ENCODE data around the gene DCXR. TPM values are rescaled to one million over a fixed set of nuclear protein-coding genes. Genes with fewer than 3 reads are reported as not detected.

The DCXR gene
- 25.2 TPM for total RNA-seq

- H3K27me3 ChIP-seq (ENCODE audit: insufficient read depth, low read length) = peaks cover 1% of the 10 kb centered on the region
- H3K9me3 ChIP-seq (ENCODE audit: low read depth, low read length) = no peaks in the 10 kb centered on the region
- H3K4me1 ChIP-seq (ENCODE audit: insufficient read depth, low read length) = peaks cover 33% of the 10 kb centered on the region
- H3K4me3 ChIP-seq (ENCODE audit: low read length) = peak within 1 kb of the TSS; percentile 56
Observed at GRCh38 chr17:82037092-82037888, at the start of gene DCXR. Gene DCXR, minus strand, starts transcription at chr17:82037697. Its CDS starts 15 bp downstream, at chr17:82037682.

- no peak overlapping the region for H3K4me3 ChIP-seq (ENCODE audit: low read length)
- no peaks in the 10 kb centered on the region for H3K4me1 ChIP-seq (ENCODE audit: insufficient read depth, low read length)
- no peaks in the 10 kb centered on the region for H3K9me3 ChIP-seq (ENCODE audit: low read depth, low read length)
- H3K27me3 ChIP-seq (ENCODE audit: insufficient read depth, low read length) = no peaks in the 10 kb centered on the region
Observed at GRCh38 chr17:82085931-82086764, 48.7 kb upstream of the DCXR start.

GRCh38 chr17:82085031-82085861, 47.7 kb upstream of the DCXR start:
- no peaks in the 10 kb centered on the region for H3K4me1 ChIP-seq (ENCODE audit: insufficient read depth, low read length)
- no peaks in the 10 kb centered on the region for H3K27me3 ChIP-seq (ENCODE audit: insufficient read depth, low read length)
- no peaks in the 10 kb centered on the region for H3K9me3 ChIP-seq (ENCODE audit: low read depth, low read length)
- H3K4me3 ChIP-seq (ENCODE audit: low read length) = no peak overlapping the region

GRCh38 chr17:82084373-82085030, 47.0 kb upstream of the DCXR start:
- no peaks in the 10 kb centered on the region for H3K9me3 ChIP-seq (ENCODE audit: low read depth, low read length)
- H3K4me3 ChIP-seq (ENCODE audit: low read length) = no peak overlapping the region
- no peaks in the 10 kb centered on the region for H3K27me3 ChIP-seq (ENCODE audit: insufficient read depth, low read length)
- no peaks in the 10 kb centered on the region for H3K4me1 ChIP-seq (ENCODE audit: insufficient read depth, low read length)

GRCh38 chr17:82083533-82084359, 46.2 kb upstream of the DCXR start:
- Histone ChIP-seq H3K27me3 (ENCODE audit: insufficient read depth, low read length) (no peaks in the 10 kb centered on the region), H3K4me3 (ENCODE audit: low read length) (no peak overlapping the region), H3K4me1 (ENCODE audit: insufficient read depth, low read length) (no peaks in the 10 kb centered on the region), H3K9me3 (ENCODE audit: low read depth, low read length) (no peaks in the 10 kb centered on the region)

- Histone ChIP-seq H3K9me3 (ENCODE audit: low read depth, low read length) (no peaks in the 10 kb centered on the region), H3K4me3 (ENCODE audit: low read length) (no peak overlapping the region), H3K4me1 (ENCODE audit: insufficient read depth, low read length) (no peaks in the 10 kb centered on the region), H3K27me3 (ENCODE audit: insufficient read depth, low read length) (no peaks in the 10 kb centered on the region)
Observed at GRCh38 chr17:82083009-82083408, 45.5 kb upstream of the DCXR start.

- Histone ChIP-seq H3K9me3 (ENCODE audit: low read depth, low read length) (no peaks in the 10 kb centered on the region), H3K4me3 (ENCODE audit: low read length) (no peak overlapping the region), H3K4me1 (ENCODE audit: insufficient read depth, low read length) (no peaks in the 10 kb centered on the region), H3K27me3 (ENCODE audit: insufficient read depth, low read length) (no peaks in the 10 kb centered on the region)
Observed at GRCh38 chr17:82082456-82082855, 45.0 kb upstream of the DCXR start.

- Histone ChIP-seq H3K27me3 (ENCODE audit: insufficient read depth, low read length) (no peaks in the 10 kb centered on the region), H3K4me3 (ENCODE audit: low read length) (no peak overlapping the region), H3K4me1 (ENCODE audit: insufficient read depth, low read length) (no peaks in the 10 kb centered on the region), H3K9me3 (ENCODE audit: low read depth, low read length) (no peaks in the 10 kb centered on the region)
Observed at GRCh38 chr17:82081966-82082365, 44.5 kb upstream of the DCXR start.

- Histone ChIP-seq H3K4me3 (ENCODE audit: low read length) (no peak overlapping the region), H3K4me1 (ENCODE audit: insufficient read depth, low read length) (no peaks in the 10 kb centered on the region), H3K9me3 (ENCODE audit: low read depth, low read length) (no peaks in the 10 kb centered on the region), H3K27me3 (ENCODE audit: insufficient read depth, low read length) (no peaks in the 10 kb centered on the region)
Observed at GRCh38 chr17:82081546-82081945, 44.0 kb upstream of the DCXR start.

- H3K4me1 ChIP-seq (ENCODE audit: insufficient read depth, low read length) = no peaks in the 10 kb centered on the region
- H3K4me3 ChIP-seq (ENCODE audit: low read length) = no peak overlapping the region
- H3K9me3 ChIP-seq (ENCODE audit: low read depth, low read length) = no peaks in the 10 kb centered on the region
- no peaks in the 10 kb centered on the region for H3K27me3 ChIP-seq (ENCODE audit: insufficient read depth, low read length)
Observed at GRCh38 chr17:82080789-82081464, 43.4 kb upstream of the DCXR start.

GRCh38 chr17:82080048-82080788, 42.7 kb upstream of the DCXR start:
- no peaks in the 10 kb centered on the region for H3K9me3 ChIP-seq (ENCODE audit: low read depth, low read length)
- H3K4me3 ChIP-seq (ENCODE audit: low read length) = no peak overlapping the region
- H3K4me1 ChIP-seq (ENCODE audit: insufficient read depth, low read length) = no peaks in the 10 kb centered on the region
- no peaks in the 10 kb centered on the region for H3K27me3 ChIP-seq (ENCODE audit: insufficient read depth, low read length)

GRCh38 chr17:82079001-82079677, 41.6 kb upstream of the DCXR start:
- H3K9me3 ChIP-seq (ENCODE audit: low read depth, low read length) = no peaks in the 10 kb centered on the region
- H3K4me3 ChIP-seq (ENCODE audit: low read length) = no peak overlapping the region
- H3K27me3 ChIP-seq (ENCODE audit: insufficient read depth, low read length) = no peaks in the 10 kb centered on the region
- no peaks in the 10 kb centered on the region for H3K4me1 ChIP-seq (ENCODE audit: insufficient read depth, low read length)

All from mononuclear cell (primary cell).